ENCODE measurements around the gene RNF213. TPM values are rescaled to one million over a fixed set of nuclear protein-coding genes. Genes with fewer than 3 reads are reported as not detected.
"Not testable (repeated sequence)": the region's sequence is repeated elsewhere in the genome, so short reads cannot be mapped to it uniquely, and the experiment has no call there.

The RNF213 gene
- total RNA-seq, 1 experiment from 2014 or later: 61.4 TPM

- Mint-ChIP-seq H3K36me3 (ENCODE audit: insufficient read depth, unreplicated experiment) (peaks cover 61% of the 10 kb centered on the region), H3K4me3 (ENCODE audit: unreplicated experiment) (no peak overlapping the region), H3K4me1 (ENCODE audit: low read depth, unreplicated experiment) (no peaks in the 10 kb centered on the region), H3K27me3 (ENCODE audit: insufficient read depth, unreplicated experiment) (no peaks in the 10 kb centered on the region), H3K9me3 (ENCODE audit: unreplicated experiment) (no peaks in the 10 kb centered on the region), H3K27ac (ENCODE audit: unreplicated experiment) (no peak overlapping the region)
- Histone ChIP-seq H3K4me1 (no peaks in the 10 kb centered on the region), H3K9me3 (no peaks in the 10 kb centered on the region), H3K27me3 (replicated peaks; ENCODE audit: control insufficient read depth, insufficient read depth, low read length) (no peaks in the 10 kb centered on the region), H3K4me3 (ENCODE audit: low read depth, low read length) (no peak overlapping the region), H3K36me3 (ENCODE audit: control insufficient read depth, insufficient read depth, low read length) (no peaks in the 10 kb centered on the region; the same call in 1 of the 2 replicates)
- POLR2A ChIA-PET: no interaction called here
- intact Hi-C loops (cut with micrococcal nuclease; ENCODE audit: unreplicated experiment): no loop called here
- no peak for DNase-seq
- CTCF ChIA-PET: interaction anchor here (0.7 to 0.8 kb wide), 2 partner anchors 18 to 730 kb away, joined by 4 read pairs; no protein-coding TSS in a partner anchor
- BruUV-seq (replicated peaks): no TSS peak
- no peak for TF ChIP-seq CTCF (IDR thresholded peaks at IDR 0.05; ENCODE audit: insufficient read depth in 1 of 2, low read depth in 1 of 2, low read length in 1 of 2, severe bottlenecking in 1 of 2, unreplicated experiment in 1 of 2)
These were observed 63.3 kb downstream of the RNF213 start for GRCh38 chr17:80323982-80324381.

GRCh38 chr17:80327518-80327917 lies 66.9 kb downstream of the RNF213 start:
- H3K36me3 ChIP-seq (ENCODE audit: control insufficient read depth, insufficient read depth, low read length): no peaks in the 10 kb centered on the region; the same call in 1 of the 2 replicates

GRCh38 chr17:80328634-80329380 lies 68.2 kb downstream of the RNF213 start:
- H3K27me3 ChIP-seq (replicated peaks; ENCODE audit: control insufficient read depth, insufficient read depth, low read length): no peaks in the 10 kb centered on the region
- Mint-ChIP-seq H3K27me3 (ENCODE audit: insufficient read depth, unreplicated experiment) (no peaks in the 10 kb centered on the region), H3K27ac (ENCODE audit: unreplicated experiment) (no peak overlapping the region), H3K4me3 (ENCODE audit: unreplicated experiment) (no peak overlapping the region), H3K9me3 (ENCODE audit: unreplicated experiment) (no peaks in the 10 kb centered on the region), H3K4me1 (ENCODE audit: low read depth, unreplicated experiment) (no peaks in the 10 kb centered on the region), H3K36me3 (ENCODE audit: insufficient read depth, unreplicated experiment) (peaks cover 64% of the 10 kb centered on the region)
- TF ChIP-seq CTCF (IDR thresholded peaks at IDR 0.05; ENCODE audit: insufficient read depth in 1 of 2, low read depth in 1 of 2, low read length in 1 of 2, severe bottlenecking in 1 of 2, unreplicated experiment in 1 of 2): no peak
- no peaks in the 10 kb centered on the region for H3K4me1 ChIP-seq
- H3K9me3 ChIP-seq: no peaks in the 10 kb centered on the region
- BruUV-seq (replicated peaks): no TSS peak
- H3K36me3 ChIP-seq (ENCODE audit: control insufficient read depth, insufficient read depth, low read length): no peaks in the 10 kb centered on the region; the same call in 1 of the 2 replicates
- no peak for DNase-seq
- intact Hi-C loops (cut with micrococcal nuclease; ENCODE audit: unreplicated experiment): no loop called here
- POLR2A ChIA-PET: no interaction called here
- CTCF ChIA-PET: no interaction called here
- H3K4me3 ChIP-seq (ENCODE audit: low read depth, low read length): no peak overlapping the region

More at GRCh38 chr17:80327518-80327917, 66.9 kb downstream of the RNF213 start:
- TF ChIP-seq CTCF (IDR thresholded peaks at IDR 0.05; ENCODE audit: insufficient read depth in 1 of 2, low read depth in 1 of 2, low read length in 1 of 2, severe bottlenecking in 1 of 2, unreplicated experiment in 1 of 2): no peak
- BruUV-seq (replicated peaks): no TSS peak
- H3K9me3 ChIP-seq: no peaks in the 10 kb centered on the region
- H3K27ac Mint-ChIP-seq (ENCODE audit: unreplicated experiment): no peak overlapping the region
- no peaks in the 10 kb centered on the region for H3K27me3 Mint-ChIP-seq (ENCODE audit: insufficient read depth, unreplicated experiment)
- no peaks in the 10 kb centered on the region for H3K4me1 Mint-ChIP-seq (ENCODE audit: low read depth, unreplicated experiment)
- peaks cover 61% of the 10 kb centered on the region for H3K36me3 Mint-ChIP-seq (ENCODE audit: insufficient read depth, unreplicated experiment)
- ChIA-PET POLR2A (no interaction called here), CTCF (no interaction called here)
- H3K4me3 Mint-ChIP-seq (ENCODE audit: unreplicated experiment): no peak overlapping the region
- intact Hi-C loops (cut with micrococcal nuclease; ENCODE audit: unreplicated experiment): no loop called here
- H3K4me1 ChIP-seq: no peaks in the 10 kb centered on the region
- DNase-seq: no peak
- no peaks in the 10 kb centered on the region for H3K9me3 Mint-ChIP-seq (ENCODE audit: unreplicated experiment)
- no peak overlapping the region for H3K4me3 ChIP-seq (ENCODE audit: low read depth, low read length)
- H3K27me3 ChIP-seq (replicated peaks; ENCODE audit: control insufficient read depth, insufficient read depth, low read length): no peaks in the 10 kb centered on the region

- H3K27me3 Mint-ChIP-seq (ENCODE audit: insufficient read depth, unreplicated experiment): not testable (repeated sequence)
These were observed 68.8 kb downstream of the RNF213 start for GRCh38 chr17:80329421-80329820.

More at GRCh38 chr17:80329421-80329820, 68.8 kb downstream of the RNF213 start:
- H3K4me1 ChIP-seq; DNase-seq; CTCF ChIA-PET; BruUV-seq (replicated peaks); H3K4me1 Mint-ChIP-seq (ENCODE audit: low read depth, unreplicated experiment); H3K27me3 ChIP-seq (replicated peaks; ENCODE audit: control insufficient read depth, insufficient read depth, low read length); H3K9me3 Mint-ChIP-seq (ENCODE audit: unreplicated experiment); POLR2A ChIA-PET; H3K4me3 Mint-ChIP-seq (ENCODE audit: unreplicated experiment); H3K9me3 ChIP-seq; intact Hi-C loops (cut with micrococcal nuclease; ENCODE audit: unreplicated experiment); H3K27ac Mint-ChIP-seq (ENCODE audit: unreplicated experiment); H3K4me3 ChIP-seq (ENCODE audit: low read depth, low read length); H3K36me3 ChIP-seq (ENCODE audit: control insufficient read depth, insufficient read depth, low read length): not testable (repeated sequence)
- H3K36me3 Mint-ChIP-seq (ENCODE audit: insufficient read depth, unreplicated experiment): peaks cover 64% of the 10 kb centered on the region

Data from Caco-2 (cell line).